Muscle layer of duodenum (tissue), 2 donors: ENCODE measurements around the gene PTPN4.
"Not testable (repeated sequence)": the region's sequence is repeated elsewhere in the genome, so short reads cannot be mapped to it uniquely, and the experiment has no call there.

Source experiments
- H3K27ac ChIP-seq: one replicate; pipeline ENCODE4 v1.7.0; 2013; ENCODE audit warnings: mild to moderate bottlenecking, low read length
- H3K27me3 ChIP-seq: one replicate; pipeline ENCODE4 v1.7.0; 2013; ENCODE audit warnings: low read depth, mild to moderate bottlenecking, control low read depth, low read length
- H3K36me3 ChIP-seq, 2 donors: one replicate each; pipeline ENCODE4 v1.7.0; 2013; ENCODE audit warnings: low read length in 2 of 2, control low read depth in 1 of 2, mild to moderate bottlenecking in 1 of 2; ENCODE audit not compliant: insufficient read depth in 2 of 2, control insufficient read depth in 1 of 2
- H3K4me1 ChIP-seq, 2 donors: one replicate each; pipeline ENCODE4 v1.7.0; 2013; ENCODE audit warnings: low read length in 2 of 2, mild to moderate bottlenecking in 2 of 2, control low read depth in 1 of 2, moderate library complexity in 1 of 2; ENCODE audit not compliant: insufficient read depth in 2 of 2, control insufficient read depth in 1 of 2
- H3K4me3 ChIP-seq, 2 donors: one replicate each; pipeline ENCODE4 v1.7.0; 2013; ENCODE audit warnings: low read length in 2 of 2, low read depth in 1 of 2, mild to moderate bottlenecking in 1 of 2
- H3K9me3 ChIP-seq, 2 donors: one replicate each; pipeline ENCODE4 v1.7.0; 2013; ENCODE audit warnings: low read length in 2 of 2, control low read depth in 1 of 2, mild to moderate bottlenecking in 1 of 2; ENCODE audit not compliant: control insufficient read depth in 1 of 2
- donor health status: healthy.

Gene PTPN4

GRCh38 chr2:119958670-119959268 lies 199.0 kb downstream of the PTPN4 start:
- H3K9me3 ChIP-seq, result no peaks in the 10 kb centered on the region
- peaks cover 10 to 22% of the 10 kb centered on the region in 2 donors for H3K36me3 ChIP-seq
- H3K27me3 ChIP-seq, result no peaks in the 10 kb centered on the region
- H3K27ac ChIP-seq, result no peak overlapping the region
- no peaks in the 10 kb centered on the region for H3K4me1 ChIP-seq
- no peak overlapping the region for H3K4me3 ChIP-seq

GRCh38 chr2:119960821-119961220 lies 201.1 kb downstream of the PTPN4 start:
- no peaks in the 10 kb centered on the region for H3K9me3 ChIP-seq
- no peak overlapping the region for H3K4me3 ChIP-seq
- H3K4me1 ChIP-seq, result no peaks in the 10 kb centered on the region
- peaks cover 17 to 24% of the 10 kb centered on the region in 2 donors for H3K36me3 ChIP-seq
- H3K27ac ChIP-seq, result no peak overlapping the region
- no peaks in the 10 kb centered on the region for H3K27me3 ChIP-seq

GRCh38 chr2:119981896-119982295 lies 222.2 kb downstream of the PTPN4 start:
- Histone ChIP-seq H3K27ac (no peak overlapping the region), H3K36me3 (peaks cover 2 to 7% of the 10 kb centered on the region in 2 donors), H3K4me3 (no peak overlapping the region), H3K9me3 (no peaks in the 10 kb centered on the region), H3K27me3 (no peaks in the 10 kb centered on the region), H3K4me1 (no peaks in the 10 kb centered on the region)

GRCh38 chr2:119982506-119982905 lies 222.8 kb downstream of the PTPN4 start:
- H3K27ac ChIP-seq, result no peak overlapping the region
- peaks cover 0 to 4% of the 10 kb centered on the region in 2 donors for H3K36me3 ChIP-seq
- H3K4me1 ChIP-seq, result no peaks in the 10 kb centered on the region
- H3K27me3 ChIP-seq, result no peaks in the 10 kb centered on the region
- no peak overlapping the region for H3K4me3 ChIP-seq
- H3K9me3 ChIP-seq, result no peaks in the 10 kb centered on the region

- Histone ChIP-seq H3K4me1 (no peaks in the 10 kb centered on the region), H3K27ac (no peak overlapping the region), H3K4me3 (no peak overlapping the region), H3K36me3 (no peaks in the 10 kb centered on the region), H3K27me3 (no peaks in the 10 kb centered on the region), H3K9me3 (no peaks in the 10 kb centered on the region)
These were observed 223.4 kb downstream of the PTPN4 start for GRCh38 chr2:119983108-119983507.

- Histone ChIP-seq H3K27ac (no peak overlapping the region), H3K27me3 (no peaks in the 10 kb centered on the region), H3K9me3 (no peaks in the 10 kb centered on the region), H3K36me3 (no peaks in the 10 kb centered on the region), H3K4me3 (no peak overlapping the region), H3K4me1 (no peaks in the 10 kb centered on the region)
These were observed 236.4 kb downstream of the PTPN4 start for GRCh38 chr2:119996148-119996547.

DNA sequence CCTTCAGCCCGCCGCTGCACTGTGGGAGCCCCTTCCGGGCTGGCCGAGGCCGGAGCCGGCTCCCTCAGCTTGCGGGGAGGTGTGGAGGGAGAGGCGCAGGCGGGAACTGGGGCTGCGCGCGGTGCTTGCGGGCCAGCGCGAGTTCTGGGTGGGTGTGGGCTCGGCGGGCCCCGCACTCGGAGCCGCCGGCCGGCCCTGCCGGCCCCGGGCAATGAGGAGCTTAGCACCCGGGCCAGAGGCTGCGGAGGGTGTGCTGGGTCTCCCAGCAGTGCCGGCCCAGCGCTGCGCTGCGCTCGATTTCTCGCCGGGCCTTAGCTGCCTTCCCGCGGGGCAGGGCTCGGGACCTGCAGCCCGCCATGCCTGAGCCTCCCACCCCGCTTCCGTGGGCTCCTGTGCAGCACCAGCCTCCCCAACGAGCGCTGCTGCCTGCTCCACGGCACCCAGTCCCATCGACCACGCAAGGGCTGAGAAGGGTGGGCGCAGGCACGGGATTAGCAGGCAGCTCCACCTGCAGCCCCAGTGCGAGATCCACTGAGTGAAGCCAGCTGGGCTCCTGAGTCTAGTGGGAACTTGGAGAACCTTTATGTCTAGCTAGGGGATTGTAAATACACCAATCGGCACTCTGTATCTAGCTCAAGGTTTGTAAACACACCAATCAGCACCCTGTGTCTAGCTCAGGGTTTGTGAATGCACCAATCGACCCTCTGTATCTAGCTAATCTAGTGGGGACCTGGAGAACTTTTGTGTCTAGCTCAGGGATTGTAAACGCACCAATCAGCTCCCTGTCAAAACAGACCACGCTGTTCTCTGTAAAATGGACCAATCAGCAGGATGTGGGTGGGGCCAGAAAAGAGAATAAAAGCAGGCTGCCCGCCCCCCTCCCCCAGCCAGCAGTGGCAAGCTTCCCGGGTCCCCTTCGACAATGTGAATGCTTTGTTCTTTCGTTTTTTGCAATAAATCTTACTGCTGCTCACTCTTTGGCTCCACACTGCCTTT lies 237.5 kb downstream of the PTPN4 start:
- H3K9me3 ChIP-seq, H3K27me3 ChIP-seq, H3K27ac ChIP-seq, H3K36me3 ChIP-seq, H3K4me1 ChIP-seq, H3K4me3 ChIP-seq: not testable (repeated sequence)

GRCh38 chr2:120001471-120001870 lies 241.7 kb downstream of the PTPN4 start:
- no peaks in the 10 kb centered on the region for H3K4me1 ChIP-seq
- H3K9me3 ChIP-seq, result no peaks in the 10 kb centered on the region
- no peaks in the 10 kb centered on the region for H3K36me3 ChIP-seq
- no peak overlapping the region for H3K4me3 ChIP-seq
- no peak overlapping the region for H3K27ac ChIP-seq
- H3K27me3 ChIP-seq, result no peaks in the 10 kb centered on the region

GRCh38 chr2:120004254-120004653 lies 244.5 kb downstream of the PTPN4 start:
- Histone ChIP-seq H3K9me3 (no peaks in the 10 kb centered on the region), H3K4me1 (no peaks in the 10 kb centered on the region), H3K27ac (no peak overlapping the region), H3K4me3 (no peak overlapping the region), H3K27me3 (no peaks in the 10 kb centered on the region), H3K36me3 (no peaks in the 10 kb centered on the region)

DNA sequence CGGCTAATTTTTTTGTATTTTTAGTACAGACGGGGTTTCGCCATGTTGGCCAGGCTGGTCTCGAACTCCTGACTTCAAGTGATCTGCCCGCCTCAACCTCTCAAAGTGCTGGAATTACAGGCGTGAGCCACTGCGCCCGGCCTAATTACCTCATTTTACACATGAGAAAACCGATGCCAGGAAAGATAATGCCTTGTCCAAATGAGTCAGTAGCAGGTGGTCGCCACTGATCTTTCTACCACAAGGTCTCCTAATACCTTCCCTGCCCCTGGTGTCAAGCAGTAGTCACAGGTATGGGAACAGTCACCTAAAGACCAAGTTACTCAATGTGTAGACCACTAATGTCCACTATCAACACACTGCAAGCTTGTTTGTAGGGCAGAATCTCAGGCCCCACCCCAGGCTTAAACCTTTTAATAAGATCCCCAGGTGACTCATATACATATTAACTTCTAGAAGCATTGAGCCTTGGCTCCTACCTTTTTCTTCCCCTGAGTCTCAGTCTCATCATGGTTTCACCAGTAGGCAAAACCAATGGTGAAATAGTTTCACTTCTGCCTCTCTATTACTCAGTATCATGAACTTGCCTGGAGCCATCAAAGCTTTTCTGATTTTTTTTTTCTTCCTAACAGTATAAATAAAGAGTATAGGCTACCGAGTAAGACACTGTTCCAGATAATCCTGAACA lies 246.3 kb downstream of the PTPN4 start:
- Histone ChIP-seq H3K27ac (no peak overlapping the region), H3K4me1 (no peaks in the 10 kb centered on the region), H3K36me3 (no peaks in the 10 kb centered on the region), H3K27me3 (no peaks in the 10 kb centered on the region), H3K4me3 (no peak overlapping the region), H3K9me3 (no peaks in the 10 kb centered on the region)

GRCh38 chr2:120007851-120008250 lies 248.1 kb downstream of the PTPN4 start:
- Histone ChIP-seq H3K36me3 (no peaks in the 10 kb centered on the region), H3K4me3 (no peak overlapping the region), H3K27ac (no peak overlapping the region), H3K27me3 (no peaks in the 10 kb centered on the region), H3K4me1 (peaks cover 4 to 8% of the 10 kb centered on the region in 2 donors), H3K9me3 (no peaks in the 10 kb centered on the region)
